Measurements from ENCODE around the gene PRG2. TPM values are rescaled to one million over a fixed set of nuclear protein-coding genes. Genes with fewer than 3 reads are reported as not detected.
"Not testable (repeated sequence)": the region's sequence is repeated elsewhere in the genome, so short reads cannot be mapped to it uniquely, and the experiment has no call there.

Gene PRG2
- total RNA-seq, 1 donor from 2014 or later: 0.45 TPM

GRCh38 chr11:57421066-57421465 is 30.6 kb upstream of the PRG2 start:
- DNase-seq (ENCODE audit: low spot score): no peak

- DNase-seq (ENCODE audit: low spot score): no peak
Observed at GRCh38 chr11:57419146-57419545, 28.7 kb upstream of the PRG2 start.

- no peak for DNase-seq (ENCODE audit: low spot score)
Observed at GRCh38 chr11:57418131-57418530, 27.7 kb upstream of the PRG2 start.

- no peak for DNase-seq (ENCODE audit: low spot score)
Observed at GRCh38 chr11:57417056-57417455, 26.6 kb upstream of the PRG2 start.

GRCh38 chr11:57416436-57416835 is 26.0 kb upstream of the PRG2 start:
- no peak for DNase-seq (ENCODE audit: low spot score)

GRCh38 chr11:57414612-57415212 is 24.3 kb upstream of the PRG2 start:
- no peak for DNase-seq (ENCODE audit: low spot score)

GRCh38 chr11:57413681-57414080 is 23.2 kb upstream of the PRG2 start:
- no peak for DNase-seq (ENCODE audit: low spot score)

- no peak for DNase-seq (ENCODE audit: low spot score)
Observed at GRCh38 chr11:57410287-57410686, 19.8 kb upstream of the PRG2 start.

GRCh38 chr11:57409321-57410100 is 19.1 kb upstream of the PRG2 start:
- no peak for DNase-seq (ENCODE audit: low spot score)

GRCh38 chr11:57408771-57409170 is 18.3 kb upstream of the PRG2 start:
- no peak for DNase-seq (ENCODE audit: low spot score)

- DNase-seq (ENCODE audit: low spot score): no peak
Observed at GRCh38 chr11:57407941-57408475, 17.6 kb upstream of the PRG2 start.

- no peak for DNase-seq (ENCODE audit: low spot score)
Observed at GRCh38 chr11:57407010-57407920, 16.8 kb upstream of the PRG2 start.

GRCh38 chr11:57406337-57406904 is 16.0 kb upstream of the PRG2 start:
- DNase-seq (ENCODE audit: low spot score): no peak

GRCh38 chr11:57405271-57405860 is 14.9 kb upstream of the PRG2 start:
- DNase-seq (ENCODE audit: low spot score): no peak

GRCh38 chr11:57403802-57404147 is 13.3 kb upstream of the PRG2 start:
- no peak for DNase-seq (ENCODE audit: low spot score)

GRCh38 chr11:57403003-57403801 is 12.8 kb upstream of the PRG2 start:
- DNase-seq (ENCODE audit: low spot score): not testable (repeated sequence)

GRCh38 chr11:57402188-57403002 is 11.9 kb upstream of the PRG2 start:
- DNase-seq (ENCODE audit: low spot score): no peak

- DNase-seq (ENCODE audit: low spot score): no peak
Observed at GRCh38 chr11:57399972-57400578, 9.6 kb upstream of the PRG2 start.

- no peak for DNase-seq (ENCODE audit: low spot score)
Observed at GRCh38 chr11:57399221-57399620, 8.8 kb upstream of the PRG2 start.

Measured in mesenteric fat pad (tissue), 1 donor.